IMR-90 (cell line): Measurements from ENCODE around the gene MAB21L2.

Experiments used
- CEBPB ChIP-seq: IDR thresholded peaks from 2 replicates; pipeline ENCODE4 v1.6.1; 2012; ENCODE audit warnings: low read depth, low read length, improper control_type of control experiment
- CHD1 ChIP-seq: IDR thresholded peaks from 2 replicates; pipeline ENCODE4 v1.6.1; 2012; ENCODE audit warnings: low read depth, low read length, improper control_type of control experiment
- CTCF ChIP-seq: conservative IDR thresholded peaks from 2 replicates; pipeline ENCODE4 v1.5.1; 2012; ENCODE audit warnings: mild to moderate bottlenecking, low read depth, low read length, improper control_type of control experiment
- ELK1 ChIP-seq: fragments of 150-350 bp; IDR thresholded peaks from 2 replicates; pipeline ENCODE4 v1.6.1; 2016; ENCODE audit warnings: low read depth, mild to moderate bottlenecking, low read length, moderate library complexity, borderline replicate concordance
- FOS ChIP-seq: fragments of 150-350 bp; IDR thresholded peaks from 2 replicates; pipeline ENCODE4 v1.6.1; 2016; ENCODE audit warnings: low read depth, low read length
- MAFK ChIP-seq: IDR thresholded peaks from 2 replicates; pipeline ENCODE4 v1.6.1; 2012; ENCODE audit warnings: low read depth, low read length, improper control_type of control experiment
- MAZ ChIP-seq: IDR thresholded peaks from 2 replicates; pipeline ENCODE4 v1.6.1; 2012; ENCODE audit warnings: low read depth, mild to moderate bottlenecking, low read length, improper control_type of control experiment, moderate library complexity, borderline replicate concordance
- MXI1 ChIP-seq: IDR thresholded peaks from 2 replicates; pipeline ENCODE4 v1.6.1; 2012; ENCODE audit warnings: low read depth, mild to moderate bottlenecking, low read length, moderate library complexity, borderline replicate concordance
- POLR2A ChIP-seq: IDR thresholded peaks from 2 replicates; pipeline ENCODE4 v1.6.1; 2012; ENCODE audit warnings: mild to moderate bottlenecking, low read depth, low read length
- RAD21 ChIP-seq: IDR thresholded peaks from 2 replicates; pipeline ENCODE4 v1.6.1; 2012; ENCODE audit warnings: low read length, improper control_type of control experiment
- RCOR1 ChIP-seq: IDR thresholded peaks from 2 replicates; pipeline ENCODE4 v1.6.1; 2012; ENCODE audit warnings: mild to moderate bottlenecking, low read length, improper control_type of control experiment; ENCODE audit not compliant: insufficient replicate concordance
- RFX5 ChIP-seq: IDR thresholded peaks from 2 replicates; pipeline ENCODE4 v1.8.0; 2012; ENCODE audit warnings: low read depth, mild to moderate bottlenecking, low read length, moderate library complexity
- SMC3 ChIP-seq: fragments of 150-350 bp; IDR thresholded peaks from 2 replicates; pipeline ENCODE4 v1.6.1; 2016; ENCODE audit warnings: low read depth, mild to moderate bottlenecking, antibody characterized with exemption, low read length, moderate library complexity
- USF2 ChIP-seq: fragments of 150-350 bp; IDR thresholded peaks from 2 replicates; pipeline ENCODE4 v1.6.1; 2017; ENCODE audit warnings: mild to moderate bottlenecking, antibody characterized with exemption, low read length, low read depth

GRCh38 chr4:150588316-150588715 lies 6.4 kb downstream of the MAB21L2 start:
- TF ChIP-seq CTCF (no peak), RFX5 (no peak), POLR2A (no peak), CHD1 (no peak), RAD21 (no peak), RCOR1 (no peak), MXI1 (no peak), MAZ (no peak), SMC3 (no peak), USF2 (no peak), CEBPB (no peak), MAFK (no peak), ELK1 (no peak), FOS (no peak)
